HUES64 (cell line): ENCODE measurements around the gene ZNF888.
"Not testable (repeated sequence)": the region's sequence is repeated elsewhere in the genome, so short reads cannot be mapped to it uniquely, and the experiment has no call there.

Experiments
- H3K27ac ChIP-seq: 2 replicates; pipeline ENCODE4 v1.7.0; 2013; ENCODE audit warnings: low read depth, low read length, inconsistent platforms
- H3K27me3 ChIP-seq: 2 replicates; pipeline ENCODE4 v1.6.1; 2013; ENCODE audit warnings: mild to moderate bottlenecking, low read length; ENCODE audit not compliant: insufficient read depth
- H3K36me3 ChIP-seq: 2 replicates; pipeline ENCODE4 v1.6.1; 2013; ENCODE audit warnings: mild to moderate bottlenecking, low read length; ENCODE audit not compliant: insufficient read depth
- H3K4me1 ChIP-seq: 2 replicates; pipeline ENCODE4 v1.6.1; 2013; ENCODE audit warnings: mild to moderate bottlenecking, low read length, moderate library complexity; ENCODE audit not compliant: insufficient read depth
- H3K4me3 ChIP-seq: 2 replicates; pipeline ENCODE4 v1.5.1; 2013; ENCODE audit warnings: mild to moderate bottlenecking, low read length, moderate library complexity
- H3K9ac ChIP-seq: 2 replicates; pipeline ENCODE4 v1.6.1; 2013; ENCODE audit warnings: mild to moderate bottlenecking, low read depth, low read length
- H3K9me3 ChIP-seq: 2 replicates; pipeline ENCODE4 v1.6.1; 2013; ENCODE audit warnings: low read depth, low read length; ENCODE audit not compliant: insufficient read depth
- WGBS: fragments of 150-250, 120-280 bp; methylation state at CpG from one replicate; pipeline ENCODE4 v1.1.7; 2013; ENCODE audit warnings: missing lambda C conversion rate; 5-methylcytosine and 5-hydroxymethylcytosine counted together

ZNF888 gene

GRCh38 chr19:52857378-52858191 is 65.6 kb downstream of the ZNF888 start, which contains the start of gene ZNF468:
TSS of gene ZNF468 (minus strand) at chr19:52857619. CDS start at chr19:52854272, 3,347 bp downstream.
- not testable (repeated sequence) for H3K4me1 ChIP-seq, H3K9me3 ChIP-seq, H3K27ac ChIP-seq, H3K27me3 ChIP-seq
- 4% methylated on average over 34 of the region's 43 CpGs for WGBS
- Histone ChIP-seq H3K36me3 (peaks cover 12% of the 10 kb centered on the region), H3K9ac (peak within 1 kb of the TSS; percentile 72), H3K4me3 (peak within 1 kb of the TSS; percentile 97)

- Histone ChIP-seq H3K36me3 (peaks cover 12% of the 10 kb centered on the region), H3K9ac (peak overlapping the region; percentile 72), H3K4me3 (peak overlapping the region; percentile 97)
- not testable (repeated sequence) for H3K9me3 ChIP-seq, H3K4me1 ChIP-seq, H3K27ac ChIP-seq, H3K27me3 ChIP-seq
- WGBS: 4% methylated on average over 26 of the region's 31 CpGs
Measured at GRCh38 chr19:52856540-52857377, 66.5 kb downstream of the ZNF888 start.
